ENCODE results near the gene RGS14. TPM values are rescaled to one million over a fixed set of nuclear protein-coding genes. Genes with fewer than 3 reads are reported as not detected.

Gene RGS14, protein sequence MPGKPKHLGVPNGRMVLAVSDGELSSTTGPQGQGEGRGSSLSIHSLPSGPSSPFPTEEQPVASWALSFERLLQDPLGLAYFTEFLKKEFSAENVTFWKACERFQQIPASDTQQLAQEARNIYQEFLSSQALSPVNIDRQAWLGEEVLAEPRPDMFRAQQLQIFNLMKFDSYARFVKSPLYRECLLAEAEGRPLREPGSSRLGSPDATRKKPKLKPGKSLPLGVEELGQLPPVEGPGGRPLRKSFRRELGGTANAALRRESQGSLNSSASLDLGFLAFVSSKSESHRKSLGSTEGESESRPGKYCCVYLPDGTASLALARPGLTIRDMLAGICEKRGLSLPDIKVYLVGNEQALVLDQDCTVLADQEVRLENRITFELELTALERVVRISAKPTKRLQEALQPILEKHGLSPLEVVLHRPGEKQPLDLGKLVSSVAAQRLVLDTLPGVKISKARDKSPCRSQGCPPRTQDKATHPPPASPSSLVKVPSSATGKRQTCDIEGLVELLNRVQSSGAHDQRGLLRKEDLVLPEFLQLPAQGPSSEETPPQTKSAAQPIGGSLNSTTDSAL
- 10 to 100 TPM in 1 of 2 donors, 1 to 10 TPM in 1; 8.8 to 15.0 TPM for total RNA-seq
- 1 to 10 TPM; 5.7 to 9.4 TPM for polyA plus RNA-seq
- long read RNA-seq, donor 1, partial matches to known transcripts = 3 of 13 reads
- long read RNA-seq, donor 1, other reads (novel, unspliced or antisense) = 6 of 13 reads
- long read RNA-seq, donor 2, partial matches to known transcripts = 2 of 10 reads
- long read RNA-seq, donor 2, other reads (novel, unspliced or antisense) = 4 of 10 reads

DNA sequence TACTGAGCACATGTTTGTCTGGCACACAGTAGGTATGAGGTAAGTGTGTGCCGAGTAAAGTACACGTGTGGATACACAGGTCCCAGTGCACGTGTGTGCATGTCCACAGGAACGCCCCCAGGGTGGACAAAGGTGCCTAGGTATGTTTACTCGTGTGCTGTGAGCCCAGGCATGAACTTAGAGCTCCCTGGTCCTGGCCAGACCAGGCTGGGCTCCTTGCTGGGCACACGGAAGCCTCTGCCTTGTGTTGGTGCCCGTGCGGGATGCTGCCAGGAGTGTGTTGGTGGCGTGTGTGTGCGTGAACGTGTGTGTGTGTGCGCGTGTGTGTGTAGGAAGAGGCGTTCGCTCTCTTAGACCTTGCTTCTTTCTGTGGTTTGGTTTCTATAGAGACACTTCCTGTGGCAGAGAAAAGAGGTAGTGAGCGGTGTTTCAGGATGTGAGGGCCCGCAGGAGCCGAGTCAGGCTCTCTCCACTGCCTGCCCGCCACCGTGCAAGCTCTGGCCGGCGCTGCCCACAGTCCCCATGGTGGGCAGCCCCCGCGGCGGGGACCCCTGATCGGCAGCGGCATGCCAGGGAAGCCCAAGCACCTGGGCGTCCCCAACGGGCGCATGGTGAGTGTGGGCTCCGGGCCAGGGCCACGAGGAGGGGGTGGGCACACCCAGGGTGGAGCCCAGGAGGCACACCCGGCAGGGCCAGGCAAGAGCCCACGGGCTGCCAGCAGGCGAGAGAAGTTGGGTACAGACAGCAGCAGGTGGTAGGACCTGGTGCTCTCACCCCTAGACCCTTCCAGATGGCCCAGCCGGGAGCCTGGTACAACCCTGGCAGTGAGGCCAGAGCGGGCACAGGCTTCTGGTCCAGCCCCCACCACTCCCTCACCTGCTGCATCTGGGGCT, at the start of gene RGS14:
TSS of gene RGS14 (plus strand) at position 466 of the 893 bp plus-strand sequence. CDS start at position 567, 101 bp downstream.
- no peaks in the 10 kb centered on the region for H3K4me1 ChIP-seq (ENCODE audit: control insufficient read depth in 1 of 2, insufficient read depth in 2 of 2, low read length in 2 of 2)
- WGBS, 2 donors = 55 to 57% methylated on average over 35 to 37 of the region's 37 CpGs
- H3K36me3 ChIP-seq (ENCODE audit: control insufficient read depth in 1 of 2, insufficient read depth in 2 of 2, low read length in 1 of 2) = no peaks in the 10 kb centered on the region
- ATAC-seq (ENCODE audit: low FRiP score) (peak; percentile 44), DNase-seq (peak in 1 of 2 donors; percentile 75)
- no peaks in the 10 kb centered on the region for H3K27me3 ChIP-seq (ENCODE audit: control insufficient read depth in 1 of 2, insufficient read depth in 2 of 2, low read length in 1 of 2)
- H3K27ac ChIP-seq (ENCODE audit: low read depth in 1 of 2, low read length in 2 of 2) = no peak within 1 kb of the TSS
- no peak within 1 kb of the TSS for H3K4me3 ChIP-seq (ENCODE audit: low read length in 2 of 2)
- intact Hi-C loops (cut with DNase I) = no loop called here
- no peaks in the 10 kb centered on the region for H3K9me3 ChIP-seq (ENCODE audit: control insufficient read depth, low read length)

DNA sequence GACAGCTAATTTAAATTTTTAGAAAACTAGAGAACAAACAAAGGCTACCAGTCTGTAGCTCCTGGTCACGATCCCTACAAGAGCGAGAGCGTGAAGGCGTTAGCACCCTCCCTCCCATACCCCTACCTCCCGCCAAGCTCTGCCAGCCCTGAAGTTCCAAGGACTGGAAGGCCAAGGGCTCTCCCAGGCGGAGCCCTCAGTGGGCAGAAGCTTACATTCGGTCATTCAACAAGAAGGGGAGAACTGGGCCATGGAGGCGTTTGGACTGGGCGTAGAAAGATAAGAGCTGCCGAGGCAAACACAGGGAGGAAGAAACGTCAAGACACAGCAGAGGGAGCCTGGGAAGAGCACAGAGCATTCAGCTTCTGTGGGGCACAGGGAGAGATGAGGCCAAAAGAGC, 49.0 kb upstream of the RGS14 start:
- H3K4me1 ChIP-seq (ENCODE audit: control insufficient read depth in 1 of 2, insufficient read depth in 2 of 2, low read length in 2 of 2) = no peaks in the 10 kb centered on the region
- intact Hi-C loops (cut with DNase I) = no loop called here
- DNase-seq = peak in 1 of 2 donors; percentile 43
- H3K9me3 ChIP-seq (ENCODE audit: control insufficient read depth, low read length) = no peaks in the 10 kb centered on the region
- no peaks in the 10 kb centered on the region for H3K36me3 ChIP-seq (ENCODE audit: control insufficient read depth in 1 of 2, insufficient read depth in 2 of 2, low read length in 1 of 2)
- no peak overlapping the region for H3K4me3 ChIP-seq (ENCODE audit: low read length in 2 of 2)
- H3K27me3 ChIP-seq (ENCODE audit: control insufficient read depth in 1 of 2, insufficient read depth in 2 of 2, low read length in 1 of 2) = no peaks in the 10 kb centered on the region
- no peak for ATAC-seq (ENCODE audit: low FRiP score)
- H3K27ac ChIP-seq (ENCODE audit: low read depth in 1 of 2, low read length in 2 of 2) = no peak overlapping the region
- 86 to 87% methylated on average over 11 of the region's 11 CpGs for WGBS, 2 donors

DNA sequence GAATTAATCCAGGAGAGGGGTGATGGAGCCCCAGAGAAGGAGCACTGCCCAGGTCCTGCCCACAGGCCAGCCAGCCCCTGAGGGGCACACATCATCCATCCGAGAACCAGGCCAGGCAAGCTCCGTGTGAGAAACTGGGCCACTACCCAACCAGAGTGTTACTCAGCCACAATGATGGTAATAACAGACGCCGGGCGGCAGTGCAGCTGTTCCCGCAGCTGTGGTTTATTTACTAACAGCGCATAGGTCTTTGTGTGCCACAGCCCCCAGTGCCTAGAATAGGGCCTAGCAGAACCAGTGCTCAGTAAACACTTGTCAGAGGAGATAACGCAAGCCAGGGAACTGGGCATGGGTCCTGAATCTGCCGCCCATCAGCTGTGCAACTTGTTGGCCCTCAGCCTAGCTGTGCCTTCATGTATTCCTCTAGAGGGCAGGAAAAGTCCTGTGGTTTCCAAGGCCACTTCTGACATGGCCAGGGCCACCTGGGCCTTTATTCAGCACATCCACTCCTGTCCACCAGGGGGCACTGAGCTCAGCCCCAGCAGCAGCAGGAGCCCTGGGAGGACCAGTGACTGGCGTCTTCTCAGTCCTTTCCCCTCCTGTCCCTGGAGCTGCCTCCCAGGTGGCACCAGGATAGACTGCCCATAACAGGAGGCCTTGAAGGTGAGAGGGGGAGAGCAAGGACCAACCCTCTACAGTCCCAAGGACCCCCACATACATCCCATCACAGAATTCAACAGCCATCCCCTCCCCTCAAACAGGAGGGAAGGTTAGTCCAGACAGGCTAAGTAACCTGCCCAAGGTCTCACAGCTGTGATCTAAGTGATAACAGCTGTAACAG, 48.2 kb upstream of the RGS14 start:
- 68 to 69% methylated on average over 10 of the region's 10 CpGs for WGBS, 2 donors
- peak in 1 of 2 donors; percentile 82 for DNase-seq
- intact Hi-C loops (cut with DNase I) = loop anchor here in 1 of 2 donors (5.0 kb wide), 3 partner anchors 58 to 197 kb away; no protein-coding TSS in a partner anchor
- Histone ChIP-seq H3K4me1 (ENCODE audit: control insufficient read depth in 1 of 2, insufficient read depth in 2 of 2, low read length in 2 of 2) (no peaks in the 10 kb centered on the region), H3K27ac (ENCODE audit: low read depth in 1 of 2, low read length in 2 of 2) (no peak overlapping the region), H3K9me3 (ENCODE audit: control insufficient read depth, low read length) (no peaks in the 10 kb centered on the region), H3K36me3 (ENCODE audit: control insufficient read depth in 1 of 2, insufficient read depth in 2 of 2, low read length in 1 of 2) (no peaks in the 10 kb centered on the region), H3K4me3 (ENCODE audit: low read length in 2 of 2) (no peak overlapping the region), H3K27me3 (ENCODE audit: control insufficient read depth in 1 of 2, insufficient read depth in 2 of 2, low read length in 1 of 2) (no peaks in the 10 kb centered on the region)
- ATAC-seq (ENCODE audit: low FRiP score) = no peak

GRCh38 chr5:177310332-177310731, 47.4 kb upstream of the RGS14 start:
- intact Hi-C loops (cut with DNase I) = loop anchor here in 1 of 2 donors (5.0 kb wide), 3 partner anchors 57 to 198 kb away; no protein-coding TSS in a partner anchor
- 92 to 94% methylated on average over 13 of the region's 13 CpGs for WGBS, 2 donors
- Histone ChIP-seq H3K9me3 (ENCODE audit: control insufficient read depth, low read length) (no peaks in the 10 kb centered on the region), H3K27ac (ENCODE audit: low read depth in 1 of 2, low read length in 2 of 2) (no peak overlapping the region), H3K27me3 (ENCODE audit: control insufficient read depth in 1 of 2, insufficient read depth in 2 of 2, low read length in 1 of 2) (no peaks in the 10 kb centered on the region), H3K36me3 (ENCODE audit: control insufficient read depth in 1 of 2, insufficient read depth in 2 of 2, low read length in 1 of 2) (no peaks in the 10 kb centered on the region), H3K4me1 (ENCODE audit: control insufficient read depth in 1 of 2, insufficient read depth in 2 of 2, low read length in 2 of 2) (no peaks in the 10 kb centered on the region), H3K4me3 (ENCODE audit: low read length in 2 of 2) (no peak overlapping the region)
- peak in 1 of 2 donors; percentile 76 for DNase-seq
- ATAC-seq (ENCODE audit: low FRiP score) = no peak

DNA sequence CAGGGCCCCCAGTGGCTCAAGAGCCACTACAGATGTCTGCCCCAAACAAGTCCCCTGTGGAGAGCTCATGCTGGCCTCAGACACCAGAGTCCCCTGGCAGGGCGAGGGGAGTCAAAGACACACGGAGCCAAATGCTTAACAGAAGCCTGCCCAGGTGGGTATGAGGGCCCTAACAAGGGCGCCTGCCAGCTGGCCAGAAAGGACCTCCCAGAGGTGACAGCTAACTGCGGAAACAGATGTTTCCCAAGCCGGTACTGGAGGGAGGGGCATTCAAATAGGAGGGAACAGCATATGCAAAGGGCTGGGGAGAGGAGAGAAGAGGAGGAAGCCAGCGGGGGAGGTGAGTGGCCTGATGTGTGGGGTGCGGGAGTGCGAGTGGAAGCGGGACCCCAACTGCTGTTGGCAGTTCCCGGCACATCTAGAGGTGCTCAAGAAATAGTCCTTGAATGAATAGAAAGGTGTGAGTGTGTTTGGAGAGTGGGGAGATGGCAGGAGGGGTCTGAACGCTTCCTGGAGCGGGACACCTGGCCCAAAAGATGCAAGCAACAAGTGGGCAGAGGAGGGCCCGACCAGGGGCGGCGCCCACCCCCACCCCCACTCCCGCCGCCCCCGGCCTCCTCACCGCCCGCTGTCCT, 46.9 kb upstream of the RGS14 start:
- no peaks in the 10 kb centered on the region for H3K4me1 ChIP-seq (ENCODE audit: control insufficient read depth in 1 of 2, insufficient read depth in 2 of 2, low read length in 2 of 2)
- intact Hi-C loops (cut with DNase I) = loop anchor here in 1 of 2 donors (5.0 kb wide), 3 partner anchors 56 to 199 kb away; no protein-coding TSS in a partner anchor
- H3K27me3 ChIP-seq (ENCODE audit: control insufficient read depth in 1 of 2, insufficient read depth in 2 of 2, low read length in 1 of 2) = no peaks in the 10 kb centered on the region
- no peaks in the 10 kb centered on the region for H3K9me3 ChIP-seq (ENCODE audit: control insufficient read depth, low read length)
- no peak overlapping the region for H3K4me3 ChIP-seq (ENCODE audit: low read length in 2 of 2)
- ATAC-seq (ENCODE audit: low FRiP score) = no peak
- DNase-seq = peak in 1 of 2 donors; percentile 73
- WGBS, 2 donors = 19 to 27% methylated on average over 16 to 20 of the region's 20 CpGs
- H3K27ac ChIP-seq (ENCODE audit: low read depth in 1 of 2, low read length in 2 of 2) = no peak overlapping the region
- no peaks in the 10 kb centered on the region for H3K36me3 ChIP-seq (ENCODE audit: control insufficient read depth in 1 of 2, insufficient read depth in 2 of 2, low read length in 1 of 2)

GRCh38 chr5:177311392-177311722, 46.4 kb upstream of the RGS14 start:
- Histone ChIP-seq H3K27me3 (ENCODE audit: control insufficient read depth in 1 of 2, insufficient read depth in 2 of 2, low read length in 1 of 2) (no peaks in the 10 kb centered on the region), H3K27ac (ENCODE audit: low read depth in 1 of 2, low read length in 2 of 2) (no peak overlapping the region), H3K4me1 (ENCODE audit: control insufficient read depth in 1 of 2, insufficient read depth in 2 of 2, low read length in 2 of 2) (no peaks in the 10 kb centered on the region), H3K4me3 (ENCODE audit: low read length in 2 of 2) (peak overlapping the region; percentile 29 to 36), H3K9me3 (ENCODE audit: control insufficient read depth, low read length) (no peaks in the 10 kb centered on the region), H3K36me3 (ENCODE audit: control insufficient read depth in 1 of 2, insufficient read depth in 2 of 2, low read length in 1 of 2) (no peaks in the 10 kb centered on the region)
- WGBS, 2 donors = 0 to 1% methylated on average over 20 to 23 of the region's 23 CpGs
- intact Hi-C loops (cut with DNase I) = loop anchor here in 1 of 2 donors (5.0 kb wide), 3 partner anchors 56 to 199 kb away; no protein-coding TSS in a partner anchor
- ATAC-seq (ENCODE audit: low FRiP score) = no peak
- peak in 1 of 2 donors; percentile 50 for DNase-seq

- Histone ChIP-seq H3K27me3 (ENCODE audit: control insufficient read depth in 1 of 2, insufficient read depth in 2 of 2, low read length in 1 of 2) (no peaks in the 10 kb centered on the region), H3K27ac (ENCODE audit: low read depth in 1 of 2, low read length in 2 of 2) (no peak within 1 kb of the TSS), H3K36me3 (ENCODE audit: control insufficient read depth in 1 of 2, insufficient read depth in 2 of 2, low read length in 1 of 2) (no peaks in the 10 kb centered on the region), H3K4me1 (ENCODE audit: control insufficient read depth in 1 of 2, insufficient read depth in 2 of 2, low read length in 2 of 2) (no peaks in the 10 kb centered on the region), H3K4me3 (ENCODE audit: low read length in 2 of 2) (peak within 1 kb of the TSS; percentile 29 to 36), H3K9me3 (ENCODE audit: control insufficient read depth, low read length) (no peaks in the 10 kb centered on the region)
- DNase-seq = peak; percentile 98
- intact Hi-C loops (cut with DNase I) = loop anchor here in 1 of 2 donors (5.0 kb wide), 3 partner anchors 55 to 200 kb away; no protein-coding TSS in a partner anchor
- peak; percentile 93 for ATAC-seq (ENCODE audit: low FRiP score)
- WGBS, 2 donors = 1% methylated on average over 74 to 78 of the region's 78 CpGs
Observed at GRCh38 chr5:177311723-177312648, 45.7 kb upstream of the RGS14 start, which contains the start of gene MXD3. Gene MXD3, minus strand, starts transcription at chr5:177311898. Its CDS starts 68 bp downstream, at chr5:177311830.

All from aorta (tissue), 5 donors.